Measurements from ENCODE around the gene HMGCS1.

- TF ChIP-seq, protein P1, sequence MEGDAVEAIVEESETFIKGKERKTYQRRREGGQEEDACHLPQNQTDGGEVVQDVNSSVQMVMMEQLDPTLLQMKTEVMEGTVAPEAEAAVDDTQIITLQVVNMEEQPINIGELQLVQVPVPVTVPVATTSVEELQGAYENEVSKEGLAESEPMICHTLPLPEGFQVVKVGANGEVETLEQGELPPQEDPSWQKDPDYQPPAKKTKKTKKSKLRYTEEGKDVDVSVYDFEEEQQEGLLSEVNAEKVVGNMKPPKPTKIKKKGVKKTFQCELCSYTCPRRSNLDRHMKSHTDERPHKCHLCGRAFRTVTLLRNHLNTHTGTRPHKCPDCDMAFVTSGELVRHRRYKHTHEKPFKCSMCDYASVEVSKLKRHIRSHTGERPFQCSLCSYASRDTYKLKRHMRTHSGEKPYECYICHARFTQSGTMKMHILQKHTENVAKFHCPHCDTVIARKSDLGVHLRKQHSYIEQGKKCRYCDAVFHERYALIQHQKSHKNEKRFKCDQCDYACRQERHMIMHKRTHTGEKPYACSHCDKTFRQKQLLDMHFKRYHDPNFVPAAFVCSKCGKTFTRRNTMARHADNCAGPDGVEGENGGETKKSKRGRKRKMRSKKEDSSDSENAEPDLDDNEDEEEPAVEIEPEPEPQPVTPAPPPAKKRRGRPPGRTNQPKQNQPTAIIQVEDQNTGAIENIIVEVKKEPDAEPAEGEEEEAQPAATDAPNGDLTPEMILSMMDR (IDR thresholded peaks at IDR 0.05; ENCODE audit: borderline replicate concordance, extremely low read depth, low read length, poor library complexity, severe bottlenecking): no peak
- TF ChIP-seq EZH2 (IDR thresholded peaks at IDR 0.05; ENCODE audit: borderline replicate concordance, low read depth, low read length, severe bottlenecking): no peak
Observed at GRCh38 chr5:43357878-43358281, 44.7 kb upstream of the HMGCS1 start.

Data from DND-41 (cell line).